ENCODE results near the gene GCSH.

Gene GCSH

DNA sequence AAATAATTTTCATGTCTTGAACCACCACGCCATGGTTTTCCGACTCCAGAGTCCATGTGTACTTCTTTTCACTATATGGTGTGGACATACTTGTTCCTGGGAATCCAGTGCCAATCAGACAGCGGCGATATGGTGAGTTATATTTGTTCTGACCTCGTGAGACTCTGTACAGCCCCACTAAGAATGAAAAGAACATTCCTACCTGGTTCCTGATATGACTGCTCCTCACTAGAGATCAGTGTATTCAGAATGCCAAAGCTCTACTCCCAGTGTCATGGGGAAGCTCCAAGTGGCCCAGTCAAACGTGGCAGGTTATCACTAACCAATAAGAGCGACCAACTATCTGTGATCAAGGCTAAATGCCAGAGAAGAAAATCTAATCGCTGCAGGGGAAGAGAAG lies 25.2 kb downstream of the GCSH start:
- TF ChIP-seq, protein P1, sequence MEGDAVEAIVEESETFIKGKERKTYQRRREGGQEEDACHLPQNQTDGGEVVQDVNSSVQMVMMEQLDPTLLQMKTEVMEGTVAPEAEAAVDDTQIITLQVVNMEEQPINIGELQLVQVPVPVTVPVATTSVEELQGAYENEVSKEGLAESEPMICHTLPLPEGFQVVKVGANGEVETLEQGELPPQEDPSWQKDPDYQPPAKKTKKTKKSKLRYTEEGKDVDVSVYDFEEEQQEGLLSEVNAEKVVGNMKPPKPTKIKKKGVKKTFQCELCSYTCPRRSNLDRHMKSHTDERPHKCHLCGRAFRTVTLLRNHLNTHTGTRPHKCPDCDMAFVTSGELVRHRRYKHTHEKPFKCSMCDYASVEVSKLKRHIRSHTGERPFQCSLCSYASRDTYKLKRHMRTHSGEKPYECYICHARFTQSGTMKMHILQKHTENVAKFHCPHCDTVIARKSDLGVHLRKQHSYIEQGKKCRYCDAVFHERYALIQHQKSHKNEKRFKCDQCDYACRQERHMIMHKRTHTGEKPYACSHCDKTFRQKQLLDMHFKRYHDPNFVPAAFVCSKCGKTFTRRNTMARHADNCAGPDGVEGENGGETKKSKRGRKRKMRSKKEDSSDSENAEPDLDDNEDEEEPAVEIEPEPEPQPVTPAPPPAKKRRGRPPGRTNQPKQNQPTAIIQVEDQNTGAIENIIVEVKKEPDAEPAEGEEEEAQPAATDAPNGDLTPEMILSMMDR (IDR thresholded peaks at IDR 0.05), result no peak
- Mint-ChIP-seq H3K9me3 (no peaks in the 10 kb centered on the region), H3K4me1 (peaks cover 5% of the 10 kb centered on the region), H3K36me3 (ENCODE audit: low read depth) (peaks cover 39% of the 10 kb centered on the region), H3K27me3 (ENCODE audit: low read depth, poor library complexity) (peaks cover 3% of the 10 kb centered on the region), H3K27ac (no peak overlapping the region), H3K4me3 (no peak overlapping the region)
- no peak for DNase-seq

GRCh38 chr16:81069063-81069462 lies 27.1 kb downstream of the GCSH start:
- no peak overlapping the region for H3K4me3 Mint-ChIP-seq
- H3K27me3 Mint-ChIP-seq (ENCODE audit: low read depth, poor library complexity), result peaks cover 3% of the 10 kb centered on the region
- TF ChIP-seq, protein P1 (IDR thresholded peaks at IDR 0.05), result no peak
- H3K4me1 Mint-ChIP-seq, result peaks cover 5% of the 10 kb centered on the region
- no peaks in the 10 kb centered on the region for H3K9me3 Mint-ChIP-seq
- no peak for DNase-seq
- no peak overlapping the region for H3K27ac Mint-ChIP-seq
- peaks cover 32% of the 10 kb centered on the region for H3K36me3 Mint-ChIP-seq (ENCODE audit: low read depth)

DNA sequence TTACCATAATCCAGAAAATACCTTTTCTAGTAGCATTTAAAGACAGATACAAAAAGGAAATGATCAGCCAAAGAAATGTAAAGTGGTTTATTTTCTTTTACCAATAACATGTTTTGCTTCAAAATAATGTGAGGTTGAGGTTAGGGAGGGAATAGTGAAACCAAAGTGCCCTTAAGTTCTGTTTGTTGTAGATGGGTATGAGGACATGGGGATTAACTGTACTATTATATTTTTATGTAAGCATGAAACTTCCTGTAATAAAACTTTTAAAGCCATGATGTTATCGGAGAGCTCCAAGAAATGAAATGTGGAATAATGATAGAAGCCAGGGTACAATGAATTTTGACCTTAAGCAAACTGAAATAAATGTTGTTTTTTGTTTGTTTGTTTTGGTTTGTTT lies 29.0 kb downstream of the GCSH start:
- no peak overlapping the region for H3K4me3 Mint-ChIP-seq
- H3K27me3 Mint-ChIP-seq (ENCODE audit: low read depth, poor library complexity), result peaks cover 3% of the 10 kb centered on the region
- no peak overlapping the region for H3K27ac Mint-ChIP-seq
- peaks cover 32% of the 10 kb centered on the region for H3K36me3 Mint-ChIP-seq (ENCODE audit: low read depth)
- peaks cover 7% of the 10 kb centered on the region for H3K4me1 Mint-ChIP-seq
- H3K9me3 Mint-ChIP-seq, result no peaks in the 10 kb centered on the region
- DNase-seq, result no peak
- TF ChIP-seq, protein P1 (IDR thresholded peaks at IDR 0.05), result no peak

- no peaks in the 10 kb centered on the region for H3K9me3 Mint-ChIP-seq
- H3K4me3 Mint-ChIP-seq, result no peak overlapping the region
- H3K27ac Mint-ChIP-seq, result peak overlapping the region; percentile 51
- DNase-seq, result no peak
- H3K27me3 Mint-ChIP-seq (ENCODE audit: low read depth, poor library complexity), result no peaks in the 10 kb centered on the region
- TF ChIP-seq, protein P1 (IDR thresholded peaks at IDR 0.05), result no peak
- peaks cover 8% of the 10 kb centered on the region for H3K4me1 Mint-ChIP-seq
- peaks cover 29% of the 10 kb centered on the region for H3K36me3 Mint-ChIP-seq (ENCODE audit: low read depth)
These were observed 29.5 kb downstream of the GCSH start for GRCh38 chr16:81066681-81067080.

DNA sequence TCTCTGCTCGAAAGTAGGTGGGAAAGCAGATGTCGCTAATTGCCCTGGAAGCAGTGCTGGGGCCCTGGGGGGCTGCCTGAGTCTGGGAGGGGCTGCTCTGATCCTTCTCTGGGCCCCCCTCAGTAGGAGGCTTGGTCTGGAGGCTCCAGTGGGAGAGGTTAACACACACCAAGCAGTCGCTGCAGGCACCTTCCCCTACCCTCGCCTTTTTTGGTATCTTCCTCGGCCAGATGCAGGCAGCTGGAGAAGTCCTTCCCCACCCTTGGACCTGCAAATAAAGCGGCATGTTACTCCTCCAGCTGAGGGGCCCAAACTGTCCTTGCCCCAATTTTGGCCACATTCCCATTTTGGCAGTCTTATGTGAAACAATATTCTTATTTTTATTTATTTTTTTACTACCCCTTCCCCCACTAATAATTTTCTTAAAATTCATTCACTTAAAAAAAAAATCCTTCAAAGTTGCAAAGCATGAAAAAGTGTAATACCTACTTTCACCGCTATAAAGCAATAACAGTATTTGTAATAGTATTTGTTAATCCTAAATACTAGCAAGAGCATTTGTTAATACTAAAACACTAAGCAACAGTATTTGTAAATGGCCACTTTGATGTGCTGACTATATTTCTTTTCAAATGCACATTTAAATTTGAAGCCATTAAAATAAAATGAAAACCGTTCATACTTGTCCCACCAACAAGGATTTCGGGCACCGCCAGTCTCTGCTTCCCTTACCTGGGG lies 34.2 kb downstream of the GCSH start:
- Mint-ChIP-seq H3K27ac (no peak overlapping the region), H3K4me1 (peaks cover 20% of the 10 kb centered on the region), H3K4me3 (no peak overlapping the region), H3K36me3 (ENCODE audit: low read depth) (peaks cover 22% of the 10 kb centered on the region), H3K27me3 (ENCODE audit: low read depth, poor library complexity) (peaks cover 3% of the 10 kb centered on the region), H3K9me3 (no peaks in the 10 kb centered on the region)
- no peak for DNase-seq
- TF ChIP-seq, protein P1 (IDR thresholded peaks at IDR 0.05), result no peak

- Mint-ChIP-seq H3K27me3 (ENCODE audit: low read depth, poor library complexity) (peaks cover 3% of the 10 kb centered on the region), H3K4me3 (peak overlapping the region; percentile 11), H3K9me3 (no peaks in the 10 kb centered on the region), H3K27ac (peak overlapping the region; percentile 62), H3K4me1 (peaks cover 20% of the 10 kb centered on the region), H3K36me3 (ENCODE audit: low read depth) (peaks cover 17% of the 10 kb centered on the region)
- no peak for DNase-seq
- TF ChIP-seq, protein P1 (IDR thresholded peaks at IDR 0.05), result no peak
These were observed 34.9 kb downstream of the GCSH start for GRCh38 chr16:81061307-81061640.

All from nephron progenitor cell (in vitro differentiated cells).